K562 (cell line): ENCODE data around the gene ACTN4. TPM values are rescaled to one million over a fixed set of nuclear protein-coding genes. Genes with fewer than 3 reads are reported as not detected.

Experiments
- ARID4B ChIP-seq: sonication (generic); formaldehyde crosslinking; IDR thresholded peaks from 2 replicates; pipeline ENCODE4 v1.8.0; 2022; ENCODE audit warnings: mild to moderate bottlenecking, missing genetic modification reagents
- CXXC5 ChIP-seq: fragments of 250-450 bp; sonication (Bioruptor Pico); IDR thresholded peaks from 2 replicates; pipeline ENCODE4 v1.8.0; 2022; ENCODE audit warnings: inconsistent platforms, mild to moderate bottlenecking, moderate library complexity
- NR2C1 ChIP-seq, 2 experiments: fragments of 450-650 bp; IDR thresholded peaks; 2 replicates each; pipeline ENCODE4 v1.6.1; 2017; ENCODE audit warnings: mild to moderate bottlenecking in 2 of 2, antibody characterized with exemption in 1 of 2, inconsistent platforms in 1 of 2, missing compliant biosample characterization in 1 of 2, missing genetic modification characterization in 1 of 2
- PHF21A ChIP-seq: fragments of 450-650 bp; IDR thresholded peaks from 2 replicates; pipeline ENCODE4 v1.6.1; 2017; ENCODE audit warnings: low read depth, borderline replicate concordance
- ZFX ChIP-seq: sonication (generic); formaldehyde crosslinking; IDR thresholded peaks from 2 replicates; pipeline ENCODE4 v1.8.0; 2022; ENCODE audit warnings: mild to moderate bottlenecking, missing genetic modification reagents, moderate library complexity
- polyA plus RNA-seq, 8 experiments: library from polyadenylated mRNA; depleted of rRNA in 4 of 8; stranded (reverse) in 5 of 8; unstranded in 3 of 8; fragments of >200 nt; fragmentation: Nextera tagmentation in 2 of 8; fragmentation: Illumina TruSeq in 1 of 8; extraction: Ambion mirVana in 2 of 8; extraction: Trizol in 1 of 8; gene quantifications; 2 replicates each; pipeline versions ENCODE4 v1.2.1 to v1.2.3, GENCODE V29; 2011 to 2014; ENCODE audit warnings: inconsistent platforms in 1 of 8, missing spikeins in 1 of 8
- total RNA-seq, 7 experiments: library from RNA; depleted of rRNA in 6 of 7; stranded (reverse); fragments of >200 nt in 6 of 7; fragmentation: Illumina TruSeq in 2 of 7; extraction: Trizol in 2 of 7; gene quantifications; 2 replicates each; pipeline versions ENCODE4 v1.2.1 to v1.2.3, GENCODE V29; 2011 to 2021; ENCODE audit warnings: low replicate concordance in 1 of 7
- TF ChIP-seq, protein P1 (sequence below): fragments of 200-600 bp; sonication (generic); IDR thresholded peaks from one replicate; pipeline ENCODE4 v1.6.1; 2012; ENCODE audit warnings: mild to moderate bottlenecking, low read depth, low read length, inconsistent platforms
- TF ChIP-seq, protein P2 (sequence below), 2 experiments: IDR thresholded peaks; 2 replicates each; pipeline ENCODE4 v1.6.1; 2011; ENCODE audit warnings: borderline replicate concordance in 1 of 2, control low read depth in 1 of 2, low read depth in 1 of 2, low read length in 1 of 2, mild to moderate bottlenecking in 1 of 2, mixed read lengths in 1 of 2, moderate library complexity in 1 of 2; ENCODE audit not compliant: insufficient read depth in 1 of 2, insufficient read length in 1 of 2, poor library complexity in 1 of 2, severe bottlenecking in 1 of 2; ENCODE audit errors: extremely low read depth in 1 of 2

Gene ACTN4
- total and polyA plus RNA-seq, 9 of the 15 experiments (the other 6 are each of a cell fraction or from before 2014, with no cell fraction given) = 3.1 to 385 (median 125) TPM

- TF ChIP-seq, protein P1, sequence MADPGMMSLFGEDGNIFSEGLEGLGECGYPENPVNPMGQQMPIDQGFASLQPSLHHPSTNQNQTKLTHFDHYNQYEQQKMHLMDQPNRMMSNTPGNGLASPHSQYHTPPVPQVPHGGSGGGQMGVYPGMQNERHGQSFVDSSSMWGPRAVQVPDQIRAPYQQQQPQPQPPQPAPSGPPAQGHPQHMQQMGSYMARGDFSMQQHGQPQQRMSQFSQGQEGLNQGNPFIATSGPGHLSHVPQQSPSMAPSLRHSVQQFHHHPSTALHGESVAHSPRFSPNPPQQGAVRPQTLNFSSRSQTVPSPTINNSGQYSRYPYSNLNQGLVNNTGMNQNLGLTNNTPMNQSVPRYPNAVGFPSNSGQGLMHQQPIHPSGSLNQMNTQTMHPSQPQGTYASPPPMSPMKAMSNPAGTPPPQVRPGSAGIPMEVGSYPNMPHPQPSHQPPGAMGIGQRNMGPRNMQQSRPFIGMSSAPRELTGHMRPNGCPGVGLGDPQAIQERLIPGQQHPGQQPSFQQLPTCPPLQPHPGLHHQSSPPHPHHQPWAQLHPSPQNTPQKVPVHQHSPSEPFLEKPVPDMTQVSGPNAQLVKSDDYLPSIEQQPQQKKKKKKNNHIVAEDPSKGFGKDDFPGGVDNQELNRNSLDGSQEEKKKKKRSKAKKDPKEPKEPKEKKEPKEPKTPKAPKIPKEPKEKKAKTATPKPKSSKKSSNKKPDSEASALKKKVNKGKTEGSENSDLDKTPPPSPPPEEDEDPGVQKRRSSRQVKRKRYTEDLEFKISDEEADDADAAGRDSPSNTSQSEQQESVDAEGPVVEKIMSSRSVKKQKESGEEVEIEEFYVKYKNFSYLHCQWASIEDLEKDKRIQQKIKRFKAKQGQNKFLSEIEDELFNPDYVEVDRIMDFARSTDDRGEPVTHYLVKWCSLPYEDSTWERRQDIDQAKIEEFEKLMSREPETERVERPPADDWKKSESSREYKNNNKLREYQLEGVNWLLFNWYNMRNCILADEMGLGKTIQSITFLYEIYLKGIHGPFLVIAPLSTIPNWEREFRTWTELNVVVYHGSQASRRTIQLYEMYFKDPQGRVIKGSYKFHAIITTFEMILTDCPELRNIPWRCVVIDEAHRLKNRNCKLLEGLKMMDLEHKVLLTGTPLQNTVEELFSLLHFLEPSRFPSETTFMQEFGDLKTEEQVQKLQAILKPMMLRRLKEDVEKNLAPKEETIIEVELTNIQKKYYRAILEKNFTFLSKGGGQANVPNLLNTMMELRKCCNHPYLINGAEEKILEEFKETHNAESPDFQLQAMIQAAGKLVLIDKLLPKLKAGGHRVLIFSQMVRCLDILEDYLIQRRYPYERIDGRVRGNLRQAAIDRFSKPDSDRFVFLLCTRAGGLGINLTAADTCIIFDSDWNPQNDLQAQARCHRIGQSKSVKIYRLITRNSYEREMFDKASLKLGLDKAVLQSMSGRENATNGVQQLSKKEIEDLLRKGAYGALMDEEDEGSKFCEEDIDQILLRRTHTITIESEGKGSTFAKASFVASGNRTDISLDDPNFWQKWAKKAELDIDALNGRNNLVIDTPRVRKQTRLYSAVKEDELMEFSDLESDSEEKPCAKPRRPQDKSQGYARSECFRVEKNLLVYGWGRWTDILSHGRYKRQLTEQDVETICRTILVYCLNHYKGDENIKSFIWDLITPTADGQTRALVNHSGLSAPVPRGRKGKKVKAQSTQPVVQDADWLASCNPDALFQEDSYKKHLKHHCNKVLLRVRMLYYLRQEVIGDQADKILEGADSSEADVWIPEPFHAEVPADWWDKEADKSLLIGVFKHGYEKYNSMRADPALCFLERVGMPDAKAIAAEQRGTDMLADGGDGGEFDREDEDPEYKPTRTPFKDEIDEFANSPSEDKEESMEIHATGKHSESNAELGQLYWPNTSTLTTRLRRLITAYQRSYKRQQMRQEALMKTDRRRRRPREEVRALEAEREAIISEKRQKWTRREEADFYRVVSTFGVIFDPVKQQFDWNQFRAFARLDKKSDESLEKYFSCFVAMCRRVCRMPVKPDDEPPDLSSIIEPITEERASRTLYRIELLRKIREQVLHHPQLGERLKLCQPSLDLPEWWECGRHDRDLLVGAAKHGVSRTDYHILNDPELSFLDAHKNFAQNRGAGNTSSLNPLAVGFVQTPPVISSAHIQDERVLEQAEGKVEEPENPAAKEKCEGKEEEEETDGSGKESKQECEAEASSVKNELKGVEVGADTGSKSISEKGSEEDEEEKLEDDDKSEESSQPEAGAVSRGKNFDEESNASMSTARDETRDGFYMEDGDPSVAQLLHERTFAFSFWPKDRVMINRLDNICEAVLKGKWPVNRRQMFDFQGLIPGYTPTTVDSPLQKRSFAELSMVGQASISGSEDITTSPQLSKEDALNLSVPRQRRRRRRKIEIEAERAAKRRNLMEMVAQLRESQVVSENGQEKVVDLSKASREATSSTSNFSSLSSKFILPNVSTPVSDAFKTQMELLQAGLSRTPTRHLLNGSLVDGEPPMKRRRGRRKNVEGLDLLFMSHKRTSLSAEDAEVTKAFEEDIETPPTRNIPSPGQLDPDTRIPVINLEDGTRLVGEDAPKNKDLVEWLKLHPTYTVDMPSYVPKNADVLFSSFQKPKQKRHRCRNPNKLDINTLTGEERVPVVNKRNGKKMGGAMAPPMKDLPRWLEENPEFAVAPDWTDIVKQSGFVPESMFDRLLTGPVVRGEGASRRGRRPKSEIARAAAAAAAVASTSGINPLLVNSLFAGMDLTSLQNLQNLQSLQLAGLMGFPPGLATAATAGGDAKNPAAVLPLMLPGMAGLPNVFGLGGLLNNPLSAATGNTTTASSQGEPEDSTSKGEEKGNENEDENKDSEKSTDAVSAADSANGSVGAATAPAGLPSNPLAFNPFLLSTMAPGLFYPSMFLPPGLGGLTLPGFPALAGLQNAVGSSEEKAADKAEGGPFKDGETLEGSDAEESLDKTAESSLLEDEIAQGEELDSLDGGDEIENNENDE = no peak
- TF ChIP-seq, protein P2, sequence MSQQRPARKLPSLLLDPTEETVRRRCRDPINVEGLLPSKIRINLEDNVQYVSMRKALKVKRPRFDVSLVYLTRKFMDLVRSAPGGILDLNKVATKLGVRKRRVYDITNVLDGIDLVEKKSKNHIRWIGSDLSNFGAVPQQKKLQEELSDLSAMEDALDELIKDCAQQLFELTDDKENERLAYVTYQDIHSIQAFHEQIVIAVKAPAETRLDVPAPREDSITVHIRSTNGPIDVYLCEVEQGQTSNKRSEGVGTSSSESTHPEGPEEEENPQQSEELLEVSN (IDR thresholded peaks at IDR 0.05; ENCODE audit: borderline replicate concordance in 1 of 2, extremely low read depth in 1 of 2, insufficient read depth in 1 of 2, insufficient read length in 1 of 2, low read depth in 1 of 2, low read length in 1 of 2, poor library complexity in 1 of 2, severe bottlenecking in 1 of 2) = peak in 1 of 2 experiments; percentile 59
- peak; percentile 87 for TF ChIP-seq CXXC5 (CRISPR knock-in tag)
- peak; percentile 9; the same call in 1 of the 2 replicates for TF ChIP-seq ZFX (CRISPR knock-in tag)
- no peak for TF ChIP-seq NR2C1 (IDR thresholded peaks at IDR 0.05)
- TF ChIP-seq NR2C1 (tag; IDR thresholded peaks at IDR 0.05) = peak; percentile 41; the same call in 1 of the 2 replicates
- peak; percentile 91; the same call in 1 of the 2 replicates for TF ChIP-seq PHF21A
- TF ChIP-seq ARID4B (CRISPR knock-in tag) = 0 out of 2 replicates have a peak, but pooled peaks have one; percentile 44
These were observed 28.8 kb downstream of the ACTN4 start (continued) for GRCh38 chr19:38676023-38676877.
